Measurements from ENCODE around the gene RAB40C.
A peak's percentile ranks its signal among the peaks of the same experiment; 100 is the strongest.

RAB40C gene

GRCh38 chr16:671353-672131 lies 81.7 kb downstream of the RAB40C start:
- DNase-seq: no peak

- no peak for DNase-seq
Observed at GRCh38 chr16:672371-672770, 82.5 kb downstream of the RAB40C start.

GRCh38 chr16:672851-673250 lies 83.0 kb downstream of the RAB40C start:
- DNase-seq: no peak

DNA sequence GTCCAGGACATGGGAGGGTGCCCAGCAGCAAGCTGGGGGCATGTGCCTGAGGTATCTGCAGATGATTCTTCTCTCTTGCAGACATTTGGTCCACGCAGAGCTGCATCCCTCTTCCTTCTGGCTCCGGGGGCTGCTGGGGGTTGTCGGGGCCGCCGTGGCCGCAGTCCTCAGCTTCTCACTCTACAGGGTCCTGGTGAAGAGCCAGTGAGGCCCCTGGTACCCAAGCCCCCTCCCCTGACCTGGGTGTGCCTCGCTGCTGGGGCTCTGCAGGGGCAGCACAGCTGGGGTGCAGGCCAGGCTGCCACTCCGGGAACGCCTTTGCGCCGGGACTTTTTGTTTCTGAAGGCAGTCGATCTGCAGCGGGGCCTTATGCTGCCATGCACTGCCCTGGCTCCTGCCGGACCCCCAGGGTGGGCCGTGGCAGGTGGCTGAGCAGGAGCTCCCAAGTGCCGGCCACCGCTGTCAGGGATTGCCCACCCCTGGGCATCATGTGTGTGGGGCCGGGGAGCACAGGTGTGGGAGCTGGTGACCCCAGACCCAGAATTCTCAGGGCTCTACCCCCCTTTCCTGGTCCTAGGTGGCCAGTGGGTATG lies 83.6 kb downstream of the RAB40C start:
- DNase-seq: no peak

DNA sequence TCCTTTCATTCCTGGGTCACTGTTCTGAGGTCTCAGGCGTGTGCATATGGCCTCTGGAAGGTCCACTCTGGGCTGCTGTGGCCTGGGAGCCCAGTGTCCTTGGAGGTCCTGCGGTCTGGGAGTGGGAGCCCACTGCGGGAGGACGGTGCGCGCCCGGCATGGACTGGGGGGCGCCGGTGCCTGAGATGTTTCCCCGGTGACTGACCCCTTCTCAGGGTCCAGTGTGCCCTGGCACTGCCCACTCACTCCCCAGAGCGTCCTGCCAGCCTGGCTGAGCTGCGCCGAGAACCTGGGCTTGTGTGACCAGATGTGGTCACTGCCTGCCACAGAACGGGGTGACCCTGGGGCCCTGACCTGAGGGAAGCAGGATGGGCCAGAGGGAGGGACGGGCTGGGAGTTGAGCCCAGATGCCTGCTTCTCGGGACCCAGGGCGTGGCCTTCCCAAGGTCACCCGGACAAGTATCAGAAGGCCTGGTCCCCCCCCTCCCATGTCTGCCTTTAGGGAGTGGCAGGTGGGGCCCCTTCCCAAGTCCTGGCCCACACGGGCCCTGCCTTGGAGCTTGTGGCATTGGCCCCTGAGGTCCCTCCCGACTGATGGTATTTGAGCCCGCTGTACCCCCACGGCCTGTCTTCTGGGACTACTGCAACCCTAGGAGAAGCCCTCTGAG lies 84.5 kb downstream of the RAB40C start:
- no peak for DNase-seq

- peak; percentile 75 for DNase-seq
Observed at GRCh38 chr16:674968-675883, 85.4 kb downstream of the RAB40C start, which contains the start of gene RHBDL1. TSS of gene RHBDL1 (plus strand) at chr16:675671. CDS start at chr16:675791, 120 bp downstream.

DNA sequence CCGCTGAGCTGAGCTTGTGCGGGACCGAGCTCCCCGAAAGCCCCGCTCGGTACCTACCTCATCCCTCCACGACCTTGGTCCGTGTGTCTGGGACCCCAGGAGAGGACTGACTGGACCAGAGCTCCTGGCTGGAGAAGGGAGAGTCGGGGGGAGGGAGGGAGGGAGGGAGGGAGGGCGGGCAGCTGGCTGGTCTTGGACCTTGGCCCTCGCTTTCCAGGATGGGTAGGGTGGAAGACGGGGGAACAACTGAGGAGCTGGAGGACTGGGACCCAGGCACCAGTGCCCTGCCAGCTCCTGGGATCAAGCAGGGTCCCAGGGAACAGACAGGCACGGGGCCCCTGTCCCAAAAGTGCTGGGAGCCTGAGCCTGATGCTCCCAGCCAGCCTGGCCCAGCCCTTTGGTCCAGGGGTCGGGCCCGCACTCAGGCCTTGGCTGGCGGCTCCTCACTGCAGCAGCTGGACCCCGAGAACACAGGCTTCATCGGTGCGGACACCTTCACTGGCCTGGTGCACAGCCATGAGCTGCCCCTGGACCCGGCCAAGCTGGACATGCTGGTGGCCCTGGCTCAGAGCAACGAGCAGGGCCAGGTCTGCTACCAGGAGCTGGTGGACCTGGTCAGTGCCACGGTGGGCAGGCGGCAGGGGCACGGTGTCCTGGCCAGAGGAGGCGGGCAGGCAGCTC lies 86.2 kb downstream of the RAB40C start:
- no peak for DNase-seq

GRCh38 chr16:676565-676902 lies 86.7 kb downstream of the RAB40C start:
- no peak for DNase-seq

- peak; percentile 94 for DNase-seq
Observed at GRCh38 chr16:676913-677312, 87.0 kb downstream of the RAB40C start.

DNA sequence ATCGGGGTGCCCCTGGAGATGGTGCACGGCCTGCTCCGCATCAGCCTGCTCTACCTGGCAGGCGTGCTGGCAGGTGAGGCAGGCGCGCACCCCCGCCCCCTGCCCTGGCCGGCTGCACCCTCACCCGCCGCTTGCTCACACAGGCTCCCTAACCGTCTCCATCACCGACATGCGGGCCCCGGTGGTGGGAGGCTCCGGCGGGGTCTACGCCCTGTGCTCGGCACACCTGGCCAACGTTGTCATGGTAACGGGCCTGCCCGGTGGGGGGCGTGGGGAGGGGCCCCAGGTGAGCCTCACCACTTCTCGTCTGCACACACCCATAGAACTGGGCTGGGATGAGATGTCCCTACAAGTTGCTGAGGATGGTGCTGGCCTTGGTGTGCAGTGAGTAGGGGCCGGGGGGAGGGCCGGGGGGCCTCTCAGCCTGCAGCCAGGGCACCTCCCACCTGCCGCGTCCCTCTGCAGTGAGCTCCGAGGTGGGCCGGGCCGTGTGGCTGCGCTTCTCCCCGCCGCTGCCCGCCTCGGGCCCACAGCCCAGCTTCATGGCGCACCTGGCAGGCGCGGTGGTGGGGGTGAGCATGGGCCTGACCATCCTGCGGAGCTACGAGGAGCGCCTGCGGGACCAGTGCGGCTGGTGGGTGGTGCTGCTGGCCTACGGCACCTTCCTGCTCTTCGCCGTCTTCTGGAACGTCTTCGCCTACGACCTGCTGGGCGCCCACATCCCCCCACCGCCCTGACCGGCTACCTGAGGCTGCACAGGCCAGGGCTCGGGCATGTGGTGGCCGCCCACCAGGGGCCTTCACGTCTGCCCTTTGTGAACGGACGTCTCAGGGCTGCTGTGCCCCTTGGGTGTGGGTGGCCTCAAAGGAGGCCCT lies 87.7 kb downstream of the RAB40C start:
- DNase-seq: peak; percentile 90

DNA sequence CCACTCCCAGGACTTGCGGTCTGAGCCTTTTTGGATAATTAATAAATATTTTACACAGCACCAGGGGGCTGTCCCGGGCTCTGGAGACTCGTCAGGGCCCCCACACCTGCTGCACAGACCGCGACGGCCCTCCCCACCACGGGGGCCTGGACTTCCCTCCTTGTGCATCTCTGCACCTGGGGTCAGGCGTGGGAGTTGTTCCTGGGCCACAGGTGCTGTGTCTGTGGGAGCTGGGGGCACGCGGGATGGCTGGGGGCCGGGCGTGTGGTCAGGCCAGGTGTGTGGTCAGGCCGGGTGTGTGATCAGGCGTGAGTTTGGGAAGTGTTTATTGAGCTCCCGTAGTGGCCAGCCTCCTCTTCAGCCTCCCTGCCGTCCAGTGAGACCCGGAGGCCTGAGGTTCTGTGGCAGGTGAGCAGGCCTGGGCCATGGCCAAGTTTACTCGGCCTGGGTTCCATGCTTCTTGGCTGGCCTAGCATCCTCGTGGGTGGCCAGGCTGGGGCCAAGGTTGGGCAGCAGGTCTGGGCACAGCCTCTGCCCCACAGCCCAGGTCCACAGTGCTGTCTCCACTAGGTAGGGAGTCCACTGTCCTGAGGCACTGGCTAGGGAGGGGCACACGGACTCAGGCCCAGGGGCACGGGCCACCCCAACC lies 88.5 kb downstream of the RAB40C start:
- DNase-seq: peak; percentile 36
